Activated gamma-delta T cell treated with anti-CD3 and anti-CD28 coated beads, Interleukin-2, amount 50 U/mL, for 16 hours (primary cell): ENCODE data around the gene RRAGD.
A peak's percentile ranks its signal among the peaks of the same experiment; 100 is the strongest.

ENCODE experiments used
- DNase-seq: peaks from one replicate; pipeline ENCODE4 v3.0.0-alpha.2; 2020; ENCODE audit warnings: low read depth

The RRAGD gene

GRCh38 chr6:89412071-89413005, at the start of gene RRAGD:
Gene RRAGD (minus strand): TSS chr6:89412273. CDS start chr6:89411993, 280 bp downstream.
- DNase-seq = peak; percentile 3

- no peak for DNase-seq
Observed at GRCh38 chr6:89460713-89461112, 48.6 kb upstream of the RRAGD start.

- no peak for DNase-seq
Observed at GRCh38 chr6:89459501-89459900, 47.4 kb upstream of the RRAGD start.

- no peak for DNase-seq
Observed at GRCh38 chr6:89458704-89459103, 46.6 kb upstream of the RRAGD start.

- no peak for DNase-seq
Observed at GRCh38 chr6:89454300-89454699, 42.2 kb upstream of the RRAGD start.

- DNase-seq = no peak
Observed at GRCh38 chr6:89452281-89452680, 40.2 kb upstream of the RRAGD start.

- no peak for DNase-seq
Observed at GRCh38 chr6:89449193-89449592, 37.1 kb upstream of the RRAGD start.

GRCh38 chr6:89443658-89444057, 31.6 kb upstream of the RRAGD start:
- no peak for DNase-seq

GRCh38 chr6:89440200-89440599, 28.1 kb upstream of the RRAGD start:
- no peak for DNase-seq

GRCh38 chr6:89439014-89439413, 26.9 kb upstream of the RRAGD start:
- DNase-seq = no peak

GRCh38 chr6:89438248-89438647, 26.2 kb upstream of the RRAGD start:
- no peak for DNase-seq

GRCh38 chr6:89436226-89436625, 24.2 kb upstream of the RRAGD start:
- no peak for DNase-seq

GRCh38 chr6:89434954-89435353, 22.9 kb upstream of the RRAGD start:
- no peak for DNase-seq

GRCh38 chr6:89434150-89434499, 22.1 kb upstream of the RRAGD start:
- no peak for DNase-seq

- peak; percentile 9 for DNase-seq
Observed at GRCh38 chr6:89433252-89434149, 21.4 kb upstream of the RRAGD start.

GRCh38 chr6:89432875-89433251, 20.8 kb upstream of the RRAGD start, which contains the start of gene ANKRD6:
Gene ANKRD6 (plus strand): TSS chr6:89433152. CDS start chr6:89566977, 133,825 bp downstream.
- peak; percentile 79 for DNase-seq

- DNase-seq = no peak
Observed at GRCh38 chr6:89430201-89430962, 18.3 kb upstream of the RRAGD start.

- no peak for DNase-seq
Observed at GRCh38 chr6:89416796-89417195, 4.7 kb upstream of the RRAGD start.

- DNase-seq = no peak
Observed at GRCh38 chr6:89415185-89415584, 3.1 kb upstream of the RRAGD start.

- DNase-seq = no peak
Observed at GRCh38 chr6:89414215-89414614, 2.1 kb upstream of the RRAGD start.

- no peak for DNase-seq
Observed at GRCh38 chr6:89413006-89413400, 930 bp upstream of the RRAGD start.
